Loucy (cell line): ENCODE measurements around the gene ZSWIM9.

Experiments
- CTCF ChIP-seq: fragments of 200-600 bp; sonication (generic); conservative IDR thresholded peaks from 2 replicates; pipeline ENCODE4 v1.5.1; 2014; ENCODE audit warnings: mild to moderate bottlenecking, antibody characterized with exemption, low read length
- EZH2phosphoT487 ChIP-seq: fragments of 200-600 bp; IDR thresholded peaks from 2 replicates; pipeline ENCODE4 v1.6.1; 2018; ENCODE audit warnings: antibody characterized with exemption, mild to moderate bottlenecking, moderate library complexity, borderline replicate concordance

GRCh38 chr19:48203794-48204628 lies 33.5 kb downstream of the ZSWIM9 start:
- TF ChIP-seq CTCF (no peak), EZH2phosphoT487 (no peak)
